GM03348 (cell line): Measurements from ENCODE around the gene FAM187B.

Experiments used
- DNase-seq: peaks from one replicate; pipeline ENCODE4 v3.0.0; 2012; ENCODE audit warnings: low spot score

Gene FAM187B

DNA sequence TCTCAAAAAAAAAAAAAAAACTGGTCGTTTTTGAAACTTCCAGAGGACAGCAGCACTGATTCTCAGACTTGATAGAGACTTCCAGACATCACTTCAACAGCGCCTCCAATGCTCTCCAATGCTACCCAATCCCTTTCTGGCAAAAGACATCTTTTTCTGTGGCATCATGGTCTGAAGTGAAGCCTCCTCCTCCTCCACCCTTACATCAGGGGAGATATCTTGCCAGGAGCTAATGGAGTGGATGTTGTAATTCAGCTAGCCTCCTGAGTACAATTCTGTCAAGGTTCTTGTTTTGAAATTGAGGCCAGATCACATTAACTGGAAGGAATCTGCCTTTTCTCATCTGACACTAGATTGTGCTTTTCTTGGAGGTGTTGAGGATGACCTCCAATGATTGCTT, 49.8 kb downstream of the FAM187B start:
- no peak for DNase-seq

DNA sequence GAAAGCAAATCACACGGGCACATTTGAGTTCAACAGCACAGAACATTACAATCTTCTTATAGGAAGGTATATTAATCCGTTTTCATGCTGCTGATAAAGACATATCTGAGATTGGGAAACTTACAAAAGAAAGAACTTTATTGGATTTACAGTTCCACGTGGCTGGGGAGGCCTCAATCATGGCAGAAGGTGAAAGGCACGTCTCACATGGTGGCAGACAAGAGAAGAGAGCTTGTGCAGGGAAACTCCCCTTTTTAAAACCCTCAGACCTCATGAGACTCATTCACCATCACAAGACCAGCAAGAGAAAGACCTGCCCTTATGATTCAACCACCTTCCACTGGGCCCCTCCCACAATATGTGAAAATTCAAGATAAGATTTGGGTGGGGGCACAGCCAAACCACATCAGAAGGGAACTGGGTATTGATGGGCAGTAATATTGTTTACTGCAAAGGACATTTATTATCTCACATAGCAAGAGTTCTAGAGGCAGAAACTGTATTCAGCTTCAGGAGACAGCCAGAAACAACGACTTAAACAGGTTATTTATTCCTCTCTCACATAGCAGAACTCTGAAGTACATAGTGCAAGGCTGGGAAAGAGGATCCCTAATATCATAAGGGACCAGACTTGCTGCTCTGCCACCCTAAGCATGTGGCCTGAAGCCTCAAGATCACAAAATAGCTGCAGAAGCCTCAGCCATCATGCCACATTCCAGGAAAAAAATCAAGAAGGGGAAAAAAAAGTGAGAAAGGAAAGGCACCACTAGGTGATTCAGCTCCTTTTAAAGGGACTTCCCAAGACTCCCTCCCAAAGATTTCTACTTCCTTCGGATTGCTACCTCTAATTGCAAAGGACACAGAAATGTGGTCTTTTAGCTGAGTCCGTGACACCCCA, 50.9 kb downstream of the FAM187B start:
- DNase-seq = no peak

DNA sequence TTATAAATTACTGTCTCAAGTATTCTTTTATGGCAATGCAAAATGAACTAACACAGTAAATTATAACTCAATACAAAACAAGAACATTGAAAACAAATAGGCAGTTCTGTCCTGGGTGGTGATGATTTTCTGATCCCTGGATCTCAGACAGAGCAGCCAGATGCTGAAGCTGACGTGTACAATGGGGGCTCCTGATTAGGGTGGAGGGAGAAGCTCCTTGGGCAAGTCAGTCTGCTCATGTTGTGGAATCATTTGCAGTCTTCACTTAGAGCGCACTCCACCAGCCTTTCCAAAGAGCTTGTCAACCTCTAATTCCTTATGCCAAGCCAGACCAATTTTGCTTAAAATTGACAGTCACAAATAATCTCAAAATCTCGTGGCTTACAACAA, 52.4 kb downstream of the FAM187B start:
- DNase-seq = no peak
